SK-N-SH (cell line): ENCODE measurements around the gene GEN1. TPM values are rescaled to one million over a fixed set of nuclear protein-coding genes. Genes with fewer than 3 reads are reported as not detected.

Experiments
- CTCF ChIA-PET: fragments of 300-600, 350-600 bp; formaldehyde crosslinking; extraction: SDS; loops from one replicate; lab custom pipeline; 2021; lab: Yijun Ruan, JAX
- POLR2A ChIA-PET: fragments of 350-600 bp; sonication (Branson Sonifier 250); formaldehyde crosslinking; extraction: SDS; loops from one replicate; lab custom pipeline; 2020; ENCODE audit warnings: antibody characterized with exemption, inconsistent platforms; lab: Yijun Ruan, JAX
- DNase-seq: peaks from one replicate; pipeline ENCODE4 v3.0.0; 2012
- H2AFZ ChIP-seq: fragments of 200-600 bp; sonication (generic); 2 replicates; pipeline ENCODE4 v1.8.1; 2016; ENCODE audit warnings: antibody characterized with exemption, mild to moderate bottlenecking, low read depth
- H3F3A ChIP-seq: fragments of 200-600 bp; sonication (generic); replicated peaks from 2 replicates; pipeline ENCODE3; 2016; ENCODE audit warnings: antibody characterized with exemption, mild to moderate bottlenecking; ENCODE audit not compliant: insufficient read depth
- H3K27ac ChIP-seq, 2 experiments: fragments of 200-500 bp in 1 of 2; fragments of 200-600 bp in 1 of 2; sonication (Bioruptor generic) in 1 of 2; sonication (generic), shearing (Covaris generic) in 1 of 2; 2 replicates each; pipeline versions ENCODE4 v1.5.1 to v1.6.1; 2014 to 2016; ENCODE audit warnings: low read depth in 2 of 2, inconsistent platforms in 1 of 2, low read length in 1 of 2, mild to moderate bottlenecking in 1 of 2, mixed read lengths in 1 of 2
- H3K27me3 ChIP-seq: fragments of 200-600 bp; sonication (generic), shearing (Covaris generic); 2 replicates; pipeline ENCODE4 v1.6.1; 2016; ENCODE audit warnings: mixed run types; ENCODE audit not compliant: insufficient read depth
- H3K36me3 ChIP-seq, 2 experiments: fragments of 200-500 bp in 1 of 2; fragments of 200-600 bp in 1 of 2; sonication (Bioruptor generic) in 1 of 2; sonication (generic) in 1 of 2; replicated peaks in 1 of 2; 2 replicates each; pipeline versions ENCODE3 to v1.5.1; 2014 to 2016; ENCODE audit warnings: low read length in 1 of 2, mild to moderate bottlenecking in 1 of 2; ENCODE audit not compliant: insufficient read depth in 2 of 2, control insufficient read depth in 1 of 2
- H3K4me1 ChIP-seq, 2 experiments: fragments of 200-500 bp in 1 of 2; fragments of 200-600 bp in 1 of 2; sonication (Bioruptor generic) in 1 of 2; sonication (generic), shearing (Covaris generic) in 1 of 2; 2 replicates each; pipeline versions ENCODE4 v1.5.1 to v1.6.1; 2014 to 2016; ENCODE audit warnings: low read depth in 1 of 2, low read length in 1 of 2, mixed run types in 1 of 2; ENCODE audit not compliant: insufficient read depth in 2 of 2, control insufficient read depth in 1 of 2
- H3K4me2 ChIP-seq: fragments of 200-600 bp; sonication (generic), shearing (Covaris generic); 2 replicates; pipeline ENCODE4 v1.6.1; 2017; ENCODE audit warnings: mixed run types
- H3K4me3 ChIP-seq, 2 experiments: fragments of 200-500 bp in 1 of 2; fragments of 200-600 bp in 1 of 2; sonication (Bioruptor generic) in 1 of 2; sonication (generic), shearing (Covaris generic) in 1 of 2; 2 replicates each; pipeline versions ENCODE4 v1.5.1 to v1.8.1; 2014 to 2016; ENCODE audit warnings: low read depth in 2 of 2, inconsistent platforms in 1 of 2, low read length in 1 of 2, mild to moderate bottlenecking in 1 of 2, mixed read lengths in 1 of 2, moderate library complexity in 1 of 2
- H3K79me2 ChIP-seq: fragments of 200-600 bp; sonication (generic); 2 replicates; pipeline ENCODE4 v1.8.1; 2017; ENCODE audit warnings: mild to moderate bottlenecking; ENCODE audit not compliant: insufficient read depth
- H3K9ac ChIP-seq: fragments of 200-600 bp; sonication (generic); 2 replicates; pipeline ENCODE4 v1.6.1; 2017; ENCODE audit warnings: mixed run types
- H3K9me2 ChIP-seq: fragments of 200-600 bp; sonication (generic); 2 replicates; pipeline ENCODE4 v1.6.1; 2017; ENCODE audit warnings: mixed run types
- H3K9me3 ChIP-seq: fragments of 200-600 bp; sonication (generic); 2 replicates; pipeline ENCODE4 v1.6.1; 2017; ENCODE audit warnings: mixed run types, mild to moderate bottlenecking, moderate library complexity
- H4K20me1 ChIP-seq: fragments of 200-600 bp; sonication (generic); 2 replicates; pipeline ENCODE4 v1.6.1; 2017; ENCODE audit warnings: mild to moderate bottlenecking, mixed run types; ENCODE audit not compliant: insufficient read depth
- EP300 ChIP-seq, 2 experiments: IDR thresholded peaks; 2 replicates each; pipeline versions ENCODE4 v1.4.0 to v1.6.1; 2012; ENCODE audit warnings: borderline replicate concordance in 1 of 2, low read depth in 1 of 2, low read length in 1 of 2
- FOSL2 ChIP-seq: IDR thresholded peaks from 2 replicates; pipeline ENCODE4 v1.4.0; 2012; ENCODE audit warnings: low read depth, mild to moderate bottlenecking, moderate library complexity, borderline replicate concordance
- FOXM1 ChIP-seq: IDR thresholded peaks from 2 replicates; pipeline ENCODE4 v1.4.0; 2012; ENCODE audit warnings: low read depth, mild to moderate bottlenecking
- IRF3 ChIP-seq: fragments of 150-350 bp; IDR thresholded peaks from 2 replicates; pipeline ENCODE4 v1.6.1; 2016; ENCODE audit warnings: mild to moderate bottlenecking, low read depth, low read length
- JUND ChIP-seq: IDR thresholded peaks from 2 replicates; pipeline ENCODE4 v1.4.0; 2012
- MXI1 ChIP-seq: IDR thresholded peaks from 2 replicates; pipeline ENCODE4 v1.6.1; 2012; ENCODE audit warnings: mild to moderate bottlenecking, low read depth, low read length, improper control_type of control experiment
- NFIC ChIP-seq: IDR thresholded peaks from 2 replicates; pipeline ENCODE4 v1.4.0; 2012; ENCODE audit warnings: borderline replicate concordance
- NRF1 ChIP-seq: IDR thresholded peaks from 2 replicates; pipeline ENCODE4 v1.6.1; 2012; ENCODE audit warnings: low read depth, mild to moderate bottlenecking, low read length
- PBX3 ChIP-seq: IDR thresholded peaks from 2 replicates; pipeline ENCODE4; 2012
- RAD21 ChIP-seq: IDR thresholded peaks from 2 replicates; pipeline ENCODE4 v1.6.1; 2012; ENCODE audit warnings: mild to moderate bottlenecking, low read length
- RCOR1 ChIP-seq: fragments of 150-350 bp; IDR thresholded peaks from 2 replicates; pipeline ENCODE4 v1.6.1; 2017; ENCODE audit warnings: antibody characterized with exemption, low read length
- RFX5 ChIP-seq: IDR thresholded peaks from 2 replicates; pipeline ENCODE4 v1.6.1; 2012; ENCODE audit warnings: mild to moderate bottlenecking, improper control_type of control experiment, low read length
- SMC3 ChIP-seq: IDR thresholded peaks from 2 replicates; pipeline ENCODE4 v1.6.1; 2012; ENCODE audit warnings: low read depth, low read length, improper control_type of control experiment
- TAF1 ChIP-seq: IDR thresholded peaks from 2 replicates; pipeline ENCODE4 v1.6.1; 2012; ENCODE audit warnings: low read depth, mild to moderate bottlenecking, low read length, moderate library complexity, borderline replicate concordance
- TCF12 ChIP-seq: IDR thresholded peaks from 2 replicates; pipeline ENCODE4 v1.4.0; 2012
- ZBTB33 ChIP-seq: IDR thresholded peaks from 2 replicates; pipeline ENCODE4 v1.4.0; 2012; ENCODE audit warnings: low read depth, borderline replicate concordance
- WGBS: methylation state at CpG from one replicate; pipeline ENCODE4 v1.1.6; 2017; ENCODE audit warnings: low lambda C conversion rate; 5-methylcytosine and 5-hydroxymethylcytosine counted together
- polyA plus RNA-seq, 3 experiments: library from polyadenylated mRNA; depleted of rRNA; stranded (reverse); fragments of >200 nt; gene quantifications; 2 replicates each; pipeline ENCODE4 v1.2.3, GENCODE V29; 2012

GEN1 gene
- polyA plus RNA-seq, 1 of the 3 experiments (the other 2 are of a cell fraction): 5.3 TPM

- Histone ChIP-seq H3K79me2 (no peaks in the 10 kb centered on the region), H3F3A (no peaks in the 10 kb centered on the region), H4K20me1 (no peaks in the 10 kb centered on the region), H3K36me3 (no peaks in the 10 kb centered on the region), H3K9ac (no peak overlapping the region), H3K9me3 (no peaks in the 10 kb centered on the region), H3K4me2 (no peak overlapping the region), H2AFZ (no peak overlapping the region), H3K27ac (no peak overlapping the region), H3K27me3 (no peaks in the 10 kb centered on the region; the same call in 1 of the 2 replicates), H3K4me1 (peaks cover 0 to 10% of the 10 kb centered on the region in 2 experiments; a peak in 1 of 4 replicates), H3K9me2 (no peaks in the 10 kb centered on the region), H3K4me3 (no peak overlapping the region)
- DNase-seq: no peak
- POLR2A ChIA-PET: no interaction called here
- TF ChIP-seq TAF1: no peak
- no peak for TF ChIP-seq FOSL2
- no peak for TF ChIP-seq IRF3
- TF ChIP-seq RFX5: no peak
- no peak for TF ChIP-seq EP300 (IDR thresholded peaks at IDR 0.05; ENCODE audit: borderline replicate concordance in 1 of 2, low read depth in 1 of 2, low read length in 1 of 2)
- TF ChIP-seq TCF12: no peak
- TF ChIP-seq PBX3: no peak
- no peak for TF ChIP-seq RAD21
- no peak for TF ChIP-seq RCOR1
- CTCF ChIA-PET: no interaction called here
- 31% methylated on average over 3 of the region's 3 CpGs for WGBS
Measured at GRCh38 chr2:17803497-17803896, 49.6 kb downstream of the GEN1 start.

GRCh38 chr2:17804358-17804757 is 50.4 kb downstream of the GEN1 start:
- Histone ChIP-seq H3F3A (no peaks in the 10 kb centered on the region), H4K20me1 (no peaks in the 10 kb centered on the region), H3K4me1 (peaks cover 0 to 10% of the 10 kb centered on the region in 2 experiments; a peak in 1 of 4 replicates), H2AFZ (no peak overlapping the region), H3K9ac (no peak overlapping the region), H3K79me2 (no peaks in the 10 kb centered on the region)
- POLR2A ChIA-PET: no interaction called here
- no peak for TF ChIP-seq FOXM1
- TF ChIP-seq RCOR1: no peak
- TF ChIP-seq, all 33 proteins: peak for 0
- Histone ChIP-seq H3K4me2 (no peak overlapping the region), H3K4me3 (no peak overlapping the region), H3K9me2 (no peaks in the 10 kb centered on the region), H3K27me3 (no peaks in the 10 kb centered on the region; the same call in 1 of the 2 replicates), H3K36me3 (no peaks in the 10 kb centered on the region), H3K27ac (no peak overlapping the region), H3K9me3 (no peaks in the 10 kb centered on the region)
- WGBS: 42% methylated on average over 3 of the region's 3 CpGs
- CTCF ChIA-PET: interaction anchor here (1.9 kb wide), 1 partner anchor 25 kb away, joined by 6 read pairs; no protein-coding TSS in a partner anchor
- DNase-seq: no peak

- no peaks in the 10 kb centered on the region for H3K36me3 ChIP-seq
- H4K20me1 ChIP-seq: no peaks in the 10 kb centered on the region
- no peak overlapping the region for H3K9ac ChIP-seq
- no peak overlapping the region for H3K4me3 ChIP-seq
- TF ChIP-seq MXI1 (no peak), RAD21 (no peak), RCOR1 (no peak), ZBTB33 (no peak), NFIC (no peak), NRF1 (no peak), SMC3 (no peak), JUND (no peak), PBX3 (no peak)
- no peak for DNase-seq
- no peak overlapping the region for H3K4me2 ChIP-seq
- H3K9me2 ChIP-seq: no peaks in the 10 kb centered on the region
- H3K27ac ChIP-seq: no peak overlapping the region
- no peak overlapping the region for H2AFZ ChIP-seq
- POLR2A ChIA-PET: no interaction called here
- peaks cover 0 to 6% of the 10 kb centered on the region in 2 experiments; a peak in 1 of 4 replicates for H3K4me1 ChIP-seq
- 36% methylated on average over 2 of the region's 2 CpGs for WGBS
- H3F3A ChIP-seq: no peaks in the 10 kb centered on the region
- H3K27me3 ChIP-seq: no peaks in the 10 kb centered on the region
- no peaks in the 10 kb centered on the region for H3K9me3 ChIP-seq
- CTCF ChIA-PET: interaction anchor here (1.2 to 1.9 kb wide), 4 partner anchors 15 to 85 kb away, joined by 3 to 6 read pairs (median 6); no protein-coding TSS in a partner anchor
- H3K79me2 ChIP-seq: no peaks in the 10 kb centered on the region
Measured at GRCh38 chr2:17805166-17805565, 51.2 kb downstream of the GEN1 start.
